Duodenal mucosa (tissue), 2 donors: ENCODE measurements around the gene LARP4B.

ENCODE experiments used
- H3K27ac ChIP-seq: one replicate; pipeline ENCODE4 v1.7.0; 2013; ENCODE audit warnings: low read depth, low read length
- H3K27me3 ChIP-seq, 2 donors: one replicate each; pipeline ENCODE4 v1.7.0; 2013; ENCODE audit warnings: low read length in 2 of 2, control low read depth in 1 of 2; ENCODE audit not compliant: insufficient read depth in 2 of 2, control insufficient read depth in 1 of 2
- H3K36me3 ChIP-seq, 2 donors: one replicate each; pipeline ENCODE4 v1.7.0; 2013; ENCODE audit warnings: low read length in 2 of 2, control low read depth in 1 of 2; ENCODE audit not compliant: insufficient read depth in 2 of 2, control insufficient read depth in 1 of 2
- H3K4me1 ChIP-seq, 2 donors: one replicate each; pipeline ENCODE4 v1.7.0; 2013; ENCODE audit warnings: low read length in 2 of 2, control low read depth in 1 of 2; ENCODE audit not compliant: insufficient read depth in 2 of 2, control insufficient read depth in 1 of 2
- H3K4me3 ChIP-seq, 2 donors: one replicate each; pipeline ENCODE4 v1.7.0; 2013; ENCODE audit warnings: low read length in 2 of 2, low read depth in 1 of 2
- H3K9ac ChIP-seq, 2 donors: one replicate each; pipeline ENCODE4 v1.7.0; 2013; ENCODE audit warnings: low read length in 2 of 2, low read depth in 1 of 2
- H3K9me3 ChIP-seq, 2 donors: one replicate each; pipeline ENCODE4 v1.7.0; 2013; ENCODE audit warnings: low read length in 2 of 2, control low read depth in 1 of 2; ENCODE audit not compliant: control insufficient read depth in 1 of 2

The LARP4B gene

DNA sequence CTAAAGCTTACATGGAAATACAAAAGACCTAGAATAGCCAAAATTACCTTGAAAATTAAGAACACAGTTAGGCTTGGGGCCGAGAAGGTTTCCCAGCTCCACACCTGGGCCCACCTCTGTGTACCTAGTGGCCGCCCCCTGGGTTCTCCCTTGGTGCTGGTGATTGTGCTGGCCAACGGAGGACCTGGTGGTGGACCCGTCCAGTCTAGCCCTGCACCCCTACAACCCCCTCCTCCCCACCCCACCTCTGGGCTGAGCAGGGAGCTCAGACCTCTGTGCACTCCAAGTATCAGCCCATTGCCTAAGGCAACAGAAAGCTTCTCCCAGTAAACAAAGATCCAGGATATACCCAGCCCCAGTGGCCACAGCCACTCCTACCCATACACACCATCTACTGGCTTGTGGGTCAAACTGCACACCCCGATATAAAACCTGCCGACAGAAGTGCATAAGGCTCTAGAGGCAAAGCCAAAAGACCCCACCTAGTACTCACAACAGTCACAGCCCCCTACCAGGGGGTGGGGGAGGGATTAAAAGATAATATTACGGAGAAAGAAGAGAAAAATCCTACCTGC lies 137.0 kb downstream of the LARP4B start:
- no peak overlapping the region for H3K27ac ChIP-seq

DNA sequence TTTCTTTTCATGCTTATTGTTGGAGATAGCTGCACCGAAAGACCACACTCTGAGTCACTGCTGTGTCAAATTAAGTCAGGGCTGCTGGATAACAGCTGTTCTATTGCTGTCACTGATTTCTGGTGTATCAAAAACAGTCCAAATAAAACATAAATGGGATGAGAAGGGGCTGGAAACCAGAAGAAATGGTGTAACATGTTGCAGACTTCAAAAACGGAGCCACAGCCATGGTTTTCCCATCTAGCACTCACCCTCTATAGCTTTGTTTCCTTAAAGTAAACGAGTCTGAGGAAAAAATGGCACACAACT lies 138.8 kb downstream of the LARP4B start:
- H3K27me3 ChIP-seq, result peaks cover 0 to 6% of the 10 kb centered on the region in 2 donors
- no peaks in the 10 kb centered on the region for H3K9me3 ChIP-seq
- H3K36me3 ChIP-seq, result no peaks in the 10 kb centered on the region
- no peak overlapping the region for H3K27ac ChIP-seq
- H3K4me3 ChIP-seq, result no peak overlapping the region
- H3K4me1 ChIP-seq, result peaks cover 0 to 16% of the 10 kb centered on the region in 2 donors
- no peak overlapping the region for H3K9ac ChIP-seq

More for the DNA sequence above, 137.0 kb downstream of the LARP4B start:
- H3K9me3 ChIP-seq, result no peaks in the 10 kb centered on the region
- H3K4me3 ChIP-seq, result no peak overlapping the region
- no peak overlapping the region for H3K9ac ChIP-seq
- no peaks in the 10 kb centered on the region for H3K27me3 ChIP-seq
- H3K36me3 ChIP-seq, result no peaks in the 10 kb centered on the region
- peaks cover 0 to 8% of the 10 kb centered on the region in 2 donors for H3K4me1 ChIP-seq

DNA sequence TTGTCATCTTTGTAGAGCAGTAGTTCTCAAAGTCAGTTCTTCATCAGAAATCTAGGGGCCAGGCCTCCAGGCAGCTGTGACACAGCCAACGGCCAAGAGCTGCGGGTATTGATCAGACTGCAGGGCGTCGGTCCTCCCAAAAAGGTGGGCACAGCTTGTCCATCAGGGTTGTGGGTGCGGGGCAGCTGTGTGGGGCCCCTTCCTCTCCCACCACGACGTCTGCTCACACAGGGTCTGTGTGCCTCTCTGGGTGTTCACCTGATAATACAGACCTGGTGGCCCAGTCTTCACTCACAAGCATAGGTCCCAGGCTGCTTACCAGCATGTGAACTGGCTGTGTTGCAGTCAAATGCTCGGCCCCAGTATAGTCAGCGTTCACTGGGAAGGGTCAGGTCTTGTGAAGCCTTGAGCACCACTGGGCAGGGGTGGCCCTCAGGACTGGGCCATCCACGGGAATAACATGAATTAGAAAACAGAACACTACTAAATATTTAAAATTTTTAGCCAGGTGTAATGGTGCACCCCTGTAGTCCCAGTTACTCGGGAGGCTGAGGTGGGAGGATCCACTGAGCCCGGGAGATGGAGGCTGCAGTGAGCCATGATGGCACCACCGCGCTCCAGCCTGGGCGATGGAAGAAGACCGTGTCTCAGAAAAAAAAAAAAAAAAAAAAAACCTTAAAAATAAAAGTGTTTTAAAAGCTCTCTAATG lies 139.3 kb downstream of the LARP4B start:
- no peak overlapping the region for H3K27ac ChIP-seq
- no peaks in the 10 kb centered on the region for H3K9me3 ChIP-seq
- H3K27me3 ChIP-seq, result peaks cover 0 to 6% of the 10 kb centered on the region in 2 donors
- H3K36me3 ChIP-seq, result no peaks in the 10 kb centered on the region
- H3K4me3 ChIP-seq, result no peak overlapping the region
- H3K4me1 ChIP-seq, result peaks cover 0 to 16% of the 10 kb centered on the region in 2 donors
- H3K9ac ChIP-seq, result no peak overlapping the region

DNA sequence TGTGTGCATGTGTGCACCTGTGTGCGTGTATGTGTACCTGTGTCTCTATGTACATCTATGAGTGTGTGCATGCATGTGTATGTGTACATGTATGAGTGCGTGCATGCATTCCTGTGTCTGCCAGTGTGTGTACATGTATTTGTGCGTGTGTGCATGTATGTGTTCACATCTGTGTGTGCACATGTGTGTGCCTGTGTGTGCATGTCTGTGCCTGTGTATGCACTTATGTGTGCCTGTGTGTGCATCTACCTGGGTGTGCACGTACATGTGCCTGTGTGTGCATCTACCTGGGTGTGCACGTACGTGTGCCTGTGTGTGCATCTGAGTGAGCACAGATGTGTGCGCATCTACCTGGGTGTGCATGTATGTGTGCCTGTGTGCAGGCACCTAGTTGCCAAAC lies 139.9 kb downstream of the LARP4B start:
- H3K27ac ChIP-seq, result no peak overlapping the region
- peaks cover 0 to 16% of the 10 kb centered on the region in 2 donors for H3K4me1 ChIP-seq
- peaks cover 0 to 6% of the 10 kb centered on the region in 2 donors for H3K27me3 ChIP-seq
- H3K36me3 ChIP-seq, result no peaks in the 10 kb centered on the region
- no peaks in the 10 kb centered on the region for H3K9me3 ChIP-seq
- no peak overlapping the region for H3K4me3 ChIP-seq
- no peak overlapping the region for H3K9ac ChIP-seq

DNA sequence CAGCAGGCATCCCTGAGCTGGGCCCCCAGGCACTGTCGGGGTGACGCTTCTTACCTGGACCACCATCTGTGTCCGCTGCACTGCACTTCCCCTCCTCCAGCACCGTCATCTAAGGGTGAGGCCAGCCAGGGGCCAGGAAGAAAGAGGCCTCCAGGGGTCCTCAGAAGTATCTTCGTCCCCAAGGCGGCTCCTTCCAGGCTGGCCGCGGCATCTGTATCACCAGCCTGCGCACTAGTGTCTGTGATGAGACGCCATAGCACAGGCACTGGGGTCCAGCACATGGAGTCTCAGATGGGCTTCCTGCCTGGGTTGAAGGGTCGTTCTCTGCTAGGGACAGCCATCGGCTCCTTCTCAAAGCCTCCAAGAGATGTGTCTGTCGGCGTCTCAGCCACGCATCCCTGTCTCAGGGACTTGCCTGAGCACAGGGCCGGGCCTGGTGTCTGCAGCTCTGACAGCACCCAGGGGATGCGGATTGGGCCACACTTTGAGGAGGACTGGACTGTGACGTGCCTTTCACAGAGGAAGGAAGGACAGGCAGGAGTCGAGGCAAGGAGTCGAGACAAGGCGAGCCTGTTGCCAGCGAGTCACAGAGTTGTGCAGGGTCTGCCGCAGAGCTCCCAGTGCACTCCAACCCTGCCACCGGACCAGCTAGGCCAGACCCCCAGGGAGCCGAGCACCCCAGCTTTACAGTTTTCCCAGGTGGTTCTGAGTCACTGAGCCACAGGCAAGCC lies 140.5 kb downstream of the LARP4B start:
- Histone ChIP-seq H3K9me3 (no peaks in the 10 kb centered on the region), H3K27me3 (peaks cover 0 to 6% of the 10 kb centered on the region in 2 donors), H3K27ac (no peak overlapping the region), H3K9ac (no peak overlapping the region), H3K4me1 (peaks cover 0 to 16% of the 10 kb centered on the region in 2 donors), H3K4me3 (no peak overlapping the region), H3K36me3 (no peaks in the 10 kb centered on the region)

DNA sequence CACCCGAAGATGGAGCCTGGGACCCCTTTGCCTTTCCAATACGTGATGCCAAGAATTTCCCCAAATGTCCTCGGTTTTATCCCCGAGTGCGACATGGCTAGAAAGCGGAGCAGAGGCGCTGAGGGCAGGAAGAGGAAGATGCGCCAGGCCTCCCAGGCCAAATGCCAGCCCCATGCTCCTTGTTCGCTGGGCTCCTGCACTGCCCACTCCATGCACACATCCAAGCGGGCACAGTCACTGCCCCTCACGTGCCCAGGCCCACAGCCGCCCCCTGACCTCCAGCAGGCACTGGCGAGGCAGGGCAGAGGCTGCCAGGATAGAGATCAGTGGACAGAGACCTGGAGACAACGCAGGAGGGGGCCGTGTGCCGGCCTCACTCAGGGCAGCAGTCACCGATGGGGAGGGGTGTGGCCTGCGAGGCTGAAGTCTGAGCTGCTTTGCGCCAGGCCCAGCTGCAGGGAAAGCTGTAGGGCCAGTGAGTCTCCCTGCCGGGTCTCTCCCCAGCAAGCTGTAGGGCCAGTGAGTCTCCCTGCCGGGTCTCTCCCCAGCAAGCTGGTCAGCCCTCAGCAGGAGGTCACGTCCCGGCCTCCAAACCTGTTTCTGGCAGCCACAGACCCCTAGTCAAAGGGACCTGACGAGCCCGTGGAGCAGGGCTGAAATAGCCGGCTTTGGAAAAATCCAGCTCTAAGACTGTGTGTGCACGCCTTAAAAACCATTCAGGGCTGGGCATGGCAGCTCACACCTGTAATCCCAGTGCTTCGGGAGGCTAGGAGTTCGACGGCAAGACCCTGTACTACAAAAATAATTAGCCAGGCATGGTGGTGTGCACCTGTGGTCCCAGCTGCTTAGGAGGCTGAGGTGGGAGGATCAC lies 141.4 kb downstream of the LARP4B start:
- H3K9me3 ChIP-seq, result no peaks in the 10 kb centered on the region
- H3K9ac ChIP-seq, result peak overlapping the region in 1 of 2 donors; percentile 51
- no peaks in the 10 kb centered on the region for H3K36me3 ChIP-seq
- H3K4me1 ChIP-seq, result peaks cover 0 to 16% of the 10 kb centered on the region in 2 donors
- H3K27ac ChIP-seq, result no peak overlapping the region
- peak overlapping the region in 1 of 2 donors; percentile 74 for H3K4me3 ChIP-seq
- peaks cover under 1 to 6% of the 10 kb centered on the region in 2 donors for H3K27me3 ChIP-seq

DNA sequence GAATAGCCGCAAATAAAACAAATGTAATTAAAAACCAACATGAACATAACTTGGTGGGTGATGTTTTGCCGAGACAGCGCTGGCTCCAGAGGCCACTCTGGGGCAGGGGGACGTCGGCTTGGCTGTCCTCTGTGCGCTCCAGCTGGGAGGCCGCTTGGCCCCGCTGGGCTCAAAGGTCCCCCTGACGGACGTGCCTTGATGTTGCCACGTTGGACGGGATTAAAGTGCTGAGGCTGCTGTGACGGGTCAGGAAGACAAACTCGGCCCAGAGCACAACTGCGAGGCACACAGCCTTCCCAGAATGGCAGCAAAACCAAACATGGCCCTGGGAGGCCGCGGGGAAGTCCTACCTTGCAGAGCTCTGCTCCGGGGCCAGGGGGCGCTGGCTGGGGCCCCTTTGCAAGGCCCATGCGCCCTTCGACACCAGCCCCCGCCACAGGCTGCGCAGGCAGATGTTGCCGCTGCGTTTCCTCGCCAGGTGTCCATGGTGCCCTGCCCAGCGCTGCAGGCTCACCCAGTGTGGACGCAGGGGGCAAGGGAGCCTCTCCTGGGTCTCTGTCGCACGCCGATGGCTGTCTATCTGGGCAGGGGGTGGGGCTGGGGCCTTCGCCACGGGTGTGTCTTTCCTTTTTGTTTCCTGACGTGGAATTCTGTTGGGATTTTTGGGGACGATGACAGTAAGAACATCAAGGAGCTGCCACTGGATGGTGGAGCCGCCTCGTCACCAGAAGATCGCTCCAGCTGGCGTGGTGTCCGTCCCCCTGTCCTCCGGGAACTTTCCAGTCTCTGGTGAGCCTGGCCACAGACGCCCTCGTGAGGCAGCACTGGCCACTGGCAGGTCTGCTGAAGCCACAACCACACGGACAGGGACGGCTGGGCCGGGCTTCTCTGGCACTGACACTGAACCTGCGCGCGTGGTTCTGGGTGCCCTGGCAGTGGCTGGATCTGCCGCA lies 142.4 kb downstream of the LARP4B start:
- Histone ChIP-seq H3K27me3 (peaks cover 2 to 6% of the 10 kb centered on the region in 2 donors), H3K36me3 (no peaks in the 10 kb centered on the region), H3K9me3 (no peaks in the 10 kb centered on the region), H3K4me1 (peaks cover 0 to 20% of the 10 kb centered on the region in 2 donors), H3K4me3 (peak overlapping the region; percentile 70 to 74), H3K27ac (no peak overlapping the region), H3K9ac (peak overlapping the region; percentile 51)

DNA sequence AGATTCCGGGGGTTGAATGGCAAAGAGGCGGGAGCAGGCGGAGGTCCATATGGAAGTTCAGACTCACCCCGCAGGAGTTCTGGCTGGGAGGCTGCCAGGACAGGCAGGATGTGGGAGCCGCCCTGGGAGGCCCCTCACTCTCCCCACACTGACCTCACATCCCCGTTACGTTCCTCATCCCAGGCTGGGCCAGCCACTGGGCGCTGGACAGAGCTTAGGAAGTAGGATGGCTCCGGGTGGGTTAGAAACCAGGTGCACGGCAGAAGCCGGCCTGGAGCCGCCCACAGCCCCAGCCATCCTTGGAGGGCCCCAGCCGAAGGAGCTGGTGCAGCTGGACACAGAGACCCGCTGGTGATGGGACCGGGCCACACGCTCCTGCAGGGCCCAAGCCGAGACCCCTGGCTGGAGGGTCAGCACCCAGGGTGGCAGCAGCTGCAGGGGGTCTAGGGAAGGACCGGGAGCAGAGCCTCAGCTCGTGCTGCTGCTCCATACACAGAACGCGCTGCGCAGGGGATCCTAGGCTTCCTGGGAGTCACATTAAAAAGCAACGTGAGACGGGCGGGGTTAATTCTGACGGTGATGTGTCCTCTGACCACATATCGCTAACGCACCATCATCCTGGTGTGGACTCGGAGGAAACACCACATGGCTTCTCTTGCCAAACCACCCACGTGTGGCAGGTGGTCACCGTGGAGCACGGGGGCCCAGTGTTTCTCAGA lies 143.4 kb downstream of the LARP4B start:
- Histone ChIP-seq H3K9ac (no peak overlapping the region), H3K4me3 (peak overlapping the region in 1 of 2 donors; percentile 8), H3K27me3 (peaks cover 2 to 11% of the 10 kb centered on the region in 2 donors)

More for the DNA sequence above, 143.4 kb downstream of the LARP4B start:
- H3K27ac ChIP-seq, result no peak overlapping the region
- H3K9me3 ChIP-seq, result no peaks in the 10 kb centered on the region
- H3K36me3 ChIP-seq, result no peaks in the 10 kb centered on the region
- peaks cover 0 to 20% of the 10 kb centered on the region in 2 donors for H3K4me1 ChIP-seq
